Stomach smooth muscle (tissue), 2 donors: ENCODE results near the gene TEPSIN.

Experiments
- H3K27ac ChIP-seq: one replicate; pipeline ENCODE4 v1.7.0; 2013; ENCODE audit warnings: mild to moderate bottlenecking, low read length, inconsistent platforms
- H3K27me3 ChIP-seq, 2 donors: one replicate each; pipeline ENCODE4 v1.7.0; 2013; ENCODE audit warnings: low read length in 2 of 2; ENCODE audit not compliant: insufficient read depth in 2 of 2, control insufficient read depth in 1 of 2
- H3K36me3 ChIP-seq, 2 donors: one replicate each; pipeline ENCODE4 v1.7.0; 2013; ENCODE audit warnings: low read length in 2 of 2; ENCODE audit not compliant: control insufficient read depth in 2 of 2, insufficient read depth in 2 of 2
- H3K4me1 ChIP-seq: one replicate; pipeline ENCODE4 v1.7.0; 2013; ENCODE audit warnings: low read length; ENCODE audit not compliant: control insufficient read depth, insufficient read depth
- H3K4me3 ChIP-seq, 2 donors: one replicate each; pipeline ENCODE4 v1.7.0; 2013; ENCODE audit warnings: low read length in 2 of 2
- H3K9ac ChIP-seq, 2 donors: one replicate each; pipeline ENCODE4 v1.7.0; 2013; ENCODE audit warnings: low read length in 2 of 2, mild to moderate bottlenecking in 1 of 2
- H3K9me3 ChIP-seq, 2 donors: one replicate each; pipeline ENCODE4 v1.7.0; 2013; ENCODE audit warnings: low read length in 2 of 2; ENCODE audit not compliant: control insufficient read depth in 2 of 2
- donor health status: healthy.
- donor health status: Pancreatic carcinoma.

Gene TEPSIN

DNA sequence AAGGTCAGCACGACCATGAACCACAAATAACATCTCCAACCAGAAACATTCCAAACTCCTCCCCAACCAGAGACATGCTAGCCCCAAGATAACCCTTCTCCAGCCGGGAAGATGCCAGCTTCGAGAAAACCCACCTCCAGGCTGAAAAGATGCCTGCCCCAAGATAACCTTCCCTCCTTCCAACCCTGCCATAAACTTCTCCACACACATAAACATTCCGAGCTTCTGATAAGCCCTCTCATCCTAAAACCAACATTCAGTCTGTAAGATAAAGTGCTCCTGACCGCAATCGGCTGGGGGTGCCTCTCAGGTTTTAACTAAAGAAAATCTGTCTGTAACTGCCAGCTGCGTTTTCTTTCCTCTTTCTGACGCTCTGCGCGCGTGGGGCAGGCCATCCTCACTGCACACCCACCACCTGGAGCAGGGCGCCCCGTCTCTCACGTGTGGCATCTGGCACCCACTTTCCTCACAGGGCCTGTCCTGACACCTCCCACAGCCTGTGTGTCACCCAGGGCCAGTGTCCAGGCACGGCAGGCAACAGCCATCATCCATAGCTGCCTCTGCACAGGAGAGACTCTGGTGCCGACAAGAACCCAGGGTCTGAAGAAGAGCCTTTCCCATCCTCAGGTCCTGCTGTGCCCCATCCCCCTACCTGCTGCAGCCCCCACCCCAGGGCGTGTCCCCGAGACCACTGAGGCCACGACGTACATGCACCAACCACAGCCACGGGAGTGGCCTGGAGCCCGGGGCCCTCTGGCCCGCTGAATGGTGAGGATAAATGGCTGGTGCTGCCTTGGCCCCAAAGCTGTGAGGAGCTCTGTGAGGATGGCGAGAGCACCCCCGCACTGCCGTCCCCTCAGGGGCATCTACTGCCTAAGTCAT, 3.7 kb downstream of the TEPSIN start:
- Histone ChIP-seq H3K4me1 (peaks cover 34% of the 10 kb centered on the region), H3K9ac (no peak overlapping the region), H3K36me3 (peaks cover 4 to 8% of the 10 kb centered on the region in 2 donors), H3K4me3 (no peak overlapping the region), H3K27me3 (no peaks in the 10 kb centered on the region), H3K9me3 (no peaks in the 10 kb centered on the region), H3K27ac (no peak overlapping the region)

DNA sequence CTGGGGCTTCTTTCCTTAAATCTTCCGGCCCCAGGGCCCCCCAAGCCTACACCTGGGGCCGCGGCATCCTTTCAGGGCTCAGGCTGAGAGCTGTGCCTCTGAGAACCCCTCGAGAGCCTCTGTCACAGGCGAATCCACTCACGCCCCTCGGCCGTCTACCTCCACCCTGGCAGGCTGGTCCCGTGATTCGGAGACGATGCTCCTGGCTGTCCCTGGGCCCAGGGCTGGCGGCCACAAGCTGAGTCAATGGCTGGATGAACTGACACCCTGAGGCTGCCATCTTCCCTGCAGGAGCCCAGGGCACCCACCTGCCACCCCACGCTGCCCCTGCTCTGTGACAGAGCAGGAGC, 4.4 kb downstream of the TEPSIN start:
- Histone ChIP-seq H3K36me3 (peaks cover 4 to 13% of the 10 kb centered on the region in 2 donors), H3K4me1 (peaks cover 27% of the 10 kb centered on the region), H3K4me3 (no peak overlapping the region), H3K27ac (no peak overlapping the region), H3K9me3 (no peaks in the 10 kb centered on the region), H3K27me3 (no peaks in the 10 kb centered on the region), H3K9ac (no peak overlapping the region)

DNA sequence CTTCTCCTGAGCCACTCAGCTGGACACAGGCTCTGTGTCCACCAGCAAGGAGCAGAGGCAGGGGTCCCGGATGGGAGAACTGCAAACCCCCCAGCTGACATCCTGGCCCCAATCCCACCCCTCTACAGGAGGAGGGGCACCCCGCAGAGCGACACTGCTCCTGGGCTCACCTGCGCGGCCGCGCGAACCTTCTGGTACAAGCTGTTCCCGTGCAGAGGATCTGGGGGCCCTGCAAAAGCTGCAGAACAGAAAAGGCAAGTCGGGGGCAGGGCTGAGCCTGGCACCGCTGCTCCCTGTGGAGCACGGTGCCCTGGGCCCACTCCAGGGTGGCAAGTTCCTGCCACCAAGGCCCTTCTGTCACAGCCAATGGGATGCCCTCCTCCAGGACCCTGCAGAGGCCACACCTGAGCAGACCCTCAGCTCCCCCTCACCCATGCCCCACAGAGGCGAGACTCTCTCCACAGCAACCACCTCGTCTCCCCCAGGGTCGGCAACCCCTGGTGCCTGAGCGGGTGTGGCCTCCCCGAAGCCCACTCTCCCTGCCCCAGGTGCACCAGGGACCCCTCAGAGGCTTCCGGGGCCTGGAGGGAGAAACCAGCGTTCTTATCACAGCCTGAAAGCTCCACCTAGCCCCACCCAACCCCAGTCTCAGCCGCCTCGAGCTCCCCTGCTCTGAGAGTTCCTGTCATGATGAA, 4.9 kb downstream of the TEPSIN start:
- no peak overlapping the region for H3K4me3 ChIP-seq
- no peak overlapping the region for H3K9ac ChIP-seq
- peaks cover 26% of the 10 kb centered on the region for H3K4me1 ChIP-seq
- H3K27ac ChIP-seq = no peak overlapping the region
- H3K36me3 ChIP-seq = peaks cover 4 to 13% of the 10 kb centered on the region in 2 donors
- H3K9me3 ChIP-seq = no peaks in the 10 kb centered on the region
- no peaks in the 10 kb centered on the region for H3K27me3 ChIP-seq

DNA sequence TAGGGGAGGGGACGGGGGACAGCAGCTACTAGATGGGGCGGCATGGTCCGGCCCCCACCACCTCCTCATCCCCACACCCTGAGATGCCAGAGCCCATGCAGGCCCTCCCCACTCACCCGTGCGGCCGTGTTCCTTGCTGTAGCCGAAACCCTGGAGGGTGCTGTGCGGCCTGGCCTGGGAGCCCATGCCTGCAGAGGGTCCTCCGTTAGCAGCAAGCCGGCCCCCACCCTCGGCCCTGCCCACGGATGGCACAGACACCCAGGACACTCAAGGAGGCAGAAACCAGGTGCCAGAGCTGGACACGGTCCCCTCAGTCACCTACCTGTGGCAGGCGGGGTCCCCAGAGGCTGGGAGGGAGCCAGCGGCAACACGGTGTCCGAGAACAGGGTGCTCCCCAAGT, 5.5 kb downstream of the TEPSIN start:
- Histone ChIP-seq H3K36me3 (peaks cover 4 to 15% of the 10 kb centered on the region in 2 donors), H3K4me1 (peaks cover 24% of the 10 kb centered on the region), H3K27me3 (no peaks in the 10 kb centered on the region), H3K9ac (no peak overlapping the region), H3K9me3 (no peaks in the 10 kb centered on the region), H3K4me3 (no peak overlapping the region), H3K27ac (no peak overlapping the region)

DNA sequence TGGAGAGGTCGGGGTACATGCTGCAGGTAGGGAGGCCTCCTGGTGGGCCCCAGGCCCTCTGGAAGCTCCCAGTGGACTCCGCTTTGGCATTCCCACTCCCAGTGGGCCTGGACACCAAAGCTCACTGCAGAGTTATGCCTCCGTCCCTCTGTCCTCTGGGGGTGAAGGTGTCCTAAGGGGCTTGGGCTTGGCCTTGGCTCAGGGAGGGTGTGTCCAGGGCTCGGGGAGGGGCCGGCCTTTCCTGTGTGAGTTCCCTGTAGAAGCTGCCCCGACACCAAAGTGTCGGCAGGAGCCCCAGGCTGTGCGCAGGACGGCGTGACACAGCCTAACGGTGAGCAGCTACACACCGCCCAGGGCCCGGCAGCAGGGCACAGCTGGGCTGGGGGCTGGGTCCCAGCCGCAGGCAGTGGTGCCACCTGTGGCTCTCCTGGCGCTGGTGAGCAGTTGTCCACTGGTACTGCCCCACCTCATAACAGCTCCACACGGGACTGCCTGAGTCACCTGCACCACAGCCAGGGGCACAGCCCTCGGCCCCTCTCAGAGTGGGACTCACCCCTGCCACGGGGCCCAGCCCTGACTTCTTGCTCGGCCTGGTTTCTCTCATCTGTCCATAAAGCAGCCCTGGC, 6.1 kb downstream of the TEPSIN start:
- Histone ChIP-seq H3K9ac (no peak overlapping the region), H3K4me3 (no peak overlapping the region), H3K4me1 (peaks cover 18% of the 10 kb centered on the region), H3K27me3 (no peaks in the 10 kb centered on the region), H3K36me3 (peaks cover 4 to 17% of the 10 kb centered on the region in 2 donors), H3K27ac (no peak overlapping the region), H3K9me3 (no peaks in the 10 kb centered on the region)

DNA sequence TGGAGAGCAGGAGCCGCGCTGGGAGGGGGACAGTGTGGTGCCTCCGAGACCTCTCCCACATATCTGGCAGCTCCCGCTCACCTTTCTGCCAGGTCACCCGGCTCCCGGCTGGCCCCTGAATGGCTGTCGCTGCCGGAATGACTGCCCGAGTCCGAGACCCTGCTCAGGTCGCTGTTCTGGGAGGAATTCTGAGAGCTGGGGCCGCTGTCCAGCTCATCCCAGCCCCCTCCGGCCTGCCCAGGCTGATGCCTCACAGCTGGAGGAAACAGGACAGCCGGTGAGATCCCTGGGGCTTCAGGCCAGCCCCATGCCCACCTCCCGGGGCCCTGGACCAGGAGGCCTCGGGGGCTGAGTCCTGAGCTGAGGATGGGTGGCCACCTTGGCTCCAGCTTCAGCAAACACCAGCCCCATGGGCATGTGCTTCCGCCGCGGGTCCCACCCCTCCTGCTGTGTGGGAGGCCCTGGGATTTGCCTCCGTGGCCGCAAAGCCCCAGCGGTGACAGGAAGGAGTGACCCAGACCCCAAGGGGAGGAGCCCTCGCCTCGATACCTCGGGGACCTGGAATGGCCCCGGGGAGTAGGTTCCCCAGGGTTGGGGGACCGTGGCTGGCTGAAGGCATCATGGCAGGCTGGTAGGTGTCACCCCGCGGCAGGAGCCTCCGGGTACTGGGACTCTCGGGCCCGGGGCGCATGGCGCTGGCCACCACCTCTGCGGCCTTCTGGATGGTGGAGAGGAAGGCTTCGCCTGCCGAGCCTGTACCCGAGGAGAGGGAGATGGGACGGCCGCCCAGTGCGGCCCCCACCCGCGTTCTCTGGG, 6.9 kb downstream of the TEPSIN start:
- Histone ChIP-seq H3K27ac (no peak overlapping the region), H3K27me3 (no peaks in the 10 kb centered on the region), H3K4me1 (peaks cover 10% of the 10 kb centered on the region), H3K4me3 (no peak overlapping the region), H3K9ac (no peak overlapping the region), H3K9me3 (no peaks in the 10 kb centered on the region), H3K36me3 (peaks cover 4 to 17% of the 10 kb centered on the region in 2 donors)

DNA sequence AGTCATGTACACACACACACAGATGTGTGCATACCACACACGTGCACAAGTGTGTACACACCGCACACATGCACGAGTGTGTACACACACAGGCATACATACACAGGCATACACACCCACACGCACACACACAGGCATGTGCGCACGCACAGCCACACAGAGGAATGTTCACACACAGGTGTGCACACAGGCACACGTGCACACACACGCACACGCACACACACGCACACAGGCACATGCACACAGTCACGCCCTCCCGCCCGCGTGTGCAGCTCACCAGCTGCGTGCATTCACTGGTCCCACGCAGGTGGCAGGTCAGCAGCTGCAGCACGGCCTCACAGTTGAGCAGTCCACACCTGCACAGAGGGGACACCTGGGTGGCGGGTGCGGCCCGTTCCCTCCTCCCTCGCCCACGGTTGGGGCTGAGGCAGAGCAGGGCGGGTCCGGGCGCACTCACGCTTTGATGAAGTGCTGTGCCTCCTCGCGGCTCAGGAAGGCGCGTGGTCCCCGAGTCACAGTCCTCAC, 7.7 kb downstream of the TEPSIN start:
- Histone ChIP-seq H3K27ac (no peak overlapping the region), H3K27me3 (no peaks in the 10 kb centered on the region), H3K4me3 (no peak overlapping the region), H3K4me1 (peaks cover 5% of the 10 kb centered on the region), H3K36me3 (peaks cover 4 to 17% of the 10 kb centered on the region in 2 donors), H3K9ac (no peak overlapping the region), H3K9me3 (no peaks in the 10 kb centered on the region)

DNA sequence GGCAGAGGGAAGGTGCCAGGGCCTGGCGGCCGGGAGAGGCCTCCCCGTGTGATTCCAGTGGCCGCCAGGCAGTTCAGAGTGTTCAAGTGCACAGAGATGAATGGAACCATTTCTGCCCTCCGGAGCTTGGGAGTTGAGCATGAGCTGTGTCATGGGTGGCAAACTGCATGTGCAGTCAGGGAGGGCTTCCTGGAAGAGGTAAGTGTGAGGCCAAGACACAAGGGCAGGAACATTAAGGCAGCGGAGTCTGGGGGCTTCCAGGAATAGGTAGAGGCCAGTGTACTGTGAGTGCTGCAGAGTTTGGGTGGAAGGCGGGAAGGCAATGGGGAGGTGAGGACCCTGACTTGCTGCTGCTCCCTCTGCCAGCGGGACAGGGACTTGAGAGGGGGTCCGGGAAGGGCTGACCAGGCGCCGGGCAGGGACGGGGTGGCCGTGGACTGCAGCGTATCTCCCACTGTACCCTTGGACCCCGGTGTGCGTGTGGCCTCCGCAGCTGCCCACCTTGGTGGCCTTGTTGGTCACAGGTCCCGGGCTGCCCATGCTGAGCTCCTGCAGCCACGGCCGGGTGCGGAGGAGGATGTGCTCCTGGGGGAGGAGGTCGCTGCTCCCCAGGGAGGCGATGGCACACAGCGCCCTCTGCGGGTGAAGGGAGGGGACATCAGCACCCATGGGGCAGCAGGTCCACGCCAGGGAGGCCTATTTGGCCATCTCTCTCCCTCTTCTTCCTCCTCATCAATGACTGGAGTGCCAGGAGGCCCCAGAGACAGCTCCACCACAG, 8.6 kb downstream of the TEPSIN start:
- Histone ChIP-seq H3K9me3 (no peaks in the 10 kb centered on the region), H3K27ac (no peak overlapping the region), H3K36me3 (peaks cover 4 to 17% of the 10 kb centered on the region in 2 donors), H3K9ac (no peak overlapping the region), H3K4me1 (no peaks in the 10 kb centered on the region), H3K27me3 (no peaks in the 10 kb centered on the region), H3K4me3 (no peak overlapping the region)

DNA sequence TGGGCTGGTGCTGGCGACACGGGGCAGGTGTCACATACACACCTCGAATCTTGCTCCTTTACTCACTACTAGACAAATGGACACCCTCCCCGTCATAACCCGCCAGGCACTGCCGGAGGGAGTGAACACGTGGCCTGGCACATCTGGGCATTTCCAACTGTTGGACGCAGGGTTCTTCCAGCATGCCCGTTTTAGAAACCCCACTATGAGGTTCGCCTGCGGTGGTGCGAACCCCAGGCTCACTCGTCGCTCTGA, 9.3 kb downstream of the TEPSIN start:
- no peak overlapping the region for H3K4me3 ChIP-seq
- H3K9ac ChIP-seq = no peak overlapping the region
- H3K27ac ChIP-seq = no peak overlapping the region
- H3K27me3 ChIP-seq = no peaks in the 10 kb centered on the region
- no peaks in the 10 kb centered on the region for H3K4me1 ChIP-seq
- peaks cover 4 to 17% of the 10 kb centered on the region in 2 donors for H3K36me3 ChIP-seq
- no peaks in the 10 kb centered on the region for H3K9me3 ChIP-seq
